GM12865 (cell line): ENCODE data around the gene CD200R1.

ENCODE experiments used
- DNase-seq: peaks from one replicate; pipeline ENCODE4 v3.0.0; 2010; ENCODE audit warnings: low read depth
- H3K4me3 ChIP-seq: 2 replicates; pipeline ENCODE4 v1.5.1; 2011; ENCODE audit warnings: mild to moderate bottlenecking, low read depth, low read length, control low read depth
- TF ChIP-seq, protein P1 (sequence below): IDR thresholded peaks from 2 replicates; pipeline ENCODE4 v1.5.1; 2011; ENCODE audit warnings: low read length, control low read depth, low read depth, inconsistent platforms; ENCODE audit not compliant: insufficient read depth; ENCODE audit errors: missing control alignments

The CD200R1 gene

GRCh38 chr3:112900113-112900512 is 74.8 kb downstream of the CD200R1 start:
- H3K4me3 ChIP-seq, result no peak overlapping the region
- no peak for DNase-seq
- TF ChIP-seq, protein P1, sequence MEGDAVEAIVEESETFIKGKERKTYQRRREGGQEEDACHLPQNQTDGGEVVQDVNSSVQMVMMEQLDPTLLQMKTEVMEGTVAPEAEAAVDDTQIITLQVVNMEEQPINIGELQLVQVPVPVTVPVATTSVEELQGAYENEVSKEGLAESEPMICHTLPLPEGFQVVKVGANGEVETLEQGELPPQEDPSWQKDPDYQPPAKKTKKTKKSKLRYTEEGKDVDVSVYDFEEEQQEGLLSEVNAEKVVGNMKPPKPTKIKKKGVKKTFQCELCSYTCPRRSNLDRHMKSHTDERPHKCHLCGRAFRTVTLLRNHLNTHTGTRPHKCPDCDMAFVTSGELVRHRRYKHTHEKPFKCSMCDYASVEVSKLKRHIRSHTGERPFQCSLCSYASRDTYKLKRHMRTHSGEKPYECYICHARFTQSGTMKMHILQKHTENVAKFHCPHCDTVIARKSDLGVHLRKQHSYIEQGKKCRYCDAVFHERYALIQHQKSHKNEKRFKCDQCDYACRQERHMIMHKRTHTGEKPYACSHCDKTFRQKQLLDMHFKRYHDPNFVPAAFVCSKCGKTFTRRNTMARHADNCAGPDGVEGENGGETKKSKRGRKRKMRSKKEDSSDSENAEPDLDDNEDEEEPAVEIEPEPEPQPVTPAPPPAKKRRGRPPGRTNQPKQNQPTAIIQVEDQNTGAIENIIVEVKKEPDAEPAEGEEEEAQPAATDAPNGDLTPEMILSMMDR, result no peak

DNA sequence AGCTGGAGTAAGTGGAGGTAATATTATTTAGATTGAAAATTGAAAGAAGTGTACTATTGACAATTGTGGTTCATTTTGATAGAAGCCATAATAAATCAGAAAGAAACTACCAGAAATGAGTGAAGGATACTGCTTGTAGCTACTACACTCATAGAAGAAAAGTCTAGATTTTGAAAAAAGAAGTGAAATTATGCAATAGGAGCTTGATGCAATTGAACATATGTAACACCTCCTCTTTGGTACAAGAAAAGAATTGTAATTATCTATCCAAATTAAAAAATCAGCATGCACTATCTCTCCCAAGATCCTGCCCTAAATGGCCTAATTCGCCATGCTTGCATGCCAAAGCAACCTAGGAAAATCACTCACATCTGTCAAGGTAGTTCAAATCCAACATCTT is 77.1 kb downstream of the CD200R1 start:
- DNase-seq, result no peak
- TF ChIP-seq, protein P1, result no peak
- H3K4me3 ChIP-seq, result no peak overlapping the region

GRCh38 chr3:112894258-112894657 is 80.6 kb downstream of the CD200R1 start:
- no peak overlapping the region for H3K4me3 ChIP-seq

DNA sequence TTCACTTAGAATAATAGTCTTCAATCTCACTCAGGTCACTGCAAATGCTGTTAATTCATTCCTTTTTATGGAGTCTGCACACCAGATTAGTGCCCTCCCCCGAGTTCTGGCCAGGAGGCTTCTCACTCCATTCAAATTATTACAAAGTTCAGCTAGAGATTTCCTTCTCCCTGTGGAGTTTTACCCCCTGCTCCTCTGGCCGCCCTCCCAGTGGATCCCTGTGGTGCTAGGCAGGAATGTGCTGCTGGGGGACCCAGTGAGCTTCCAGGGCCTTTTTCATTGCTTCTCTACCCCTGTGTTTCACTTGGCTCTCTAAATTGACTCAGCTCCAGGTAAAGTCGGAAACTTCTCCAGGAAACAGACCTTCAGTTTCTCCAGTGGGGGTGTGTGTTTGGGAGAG is 85.5 kb downstream of the CD200R1 start:
- no peak overlapping the region for H3K4me3 ChIP-seq
- DNase-seq, result no peak
- TF ChIP-seq, protein P1, result no peak

More at GRCh38 chr3:112894258-112894657, 80.6 kb downstream of the CD200R1 start:
- TF ChIP-seq, protein P1, result no peak
- DNase-seq, result no peak

GRCh38 chr3:112888381-112889085 is 86.4 kb downstream of the CD200R1 start:
- no peak for DNase-seq

DNA sequence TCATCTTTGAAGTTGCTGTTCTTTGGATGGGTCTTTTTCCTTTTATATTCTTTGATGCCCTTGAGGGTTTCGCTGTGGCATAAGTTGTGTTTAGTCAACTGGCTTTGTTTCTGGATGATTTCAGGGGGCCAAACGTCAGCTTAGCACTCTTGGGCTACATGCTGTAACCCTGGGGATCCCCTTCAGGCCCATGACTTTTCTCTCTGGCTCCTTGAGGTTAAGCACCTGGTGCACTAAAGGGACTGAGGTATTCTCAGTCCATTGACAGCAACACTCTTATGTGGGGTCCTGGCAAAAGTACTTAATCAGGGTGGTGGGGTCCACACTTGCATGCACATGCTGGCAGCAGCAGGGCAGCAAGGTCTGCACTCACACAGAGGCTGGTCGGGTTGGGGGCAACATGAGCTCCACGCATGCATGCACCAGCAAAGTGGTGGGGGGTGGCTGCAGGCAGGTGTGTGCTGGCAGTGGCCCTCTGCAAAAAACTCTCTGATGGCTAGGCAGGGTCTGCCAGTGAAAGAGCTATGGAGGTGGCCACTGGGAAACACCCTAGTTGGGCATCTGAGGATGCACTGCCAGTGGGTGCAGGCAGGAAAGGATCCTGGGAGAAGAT is 90.1 kb downstream of the CD200R1 start:
- DNase-seq, result peak; percentile 14
- TF ChIP-seq, protein P1, result no peak
- no peak overlapping the region for H3K4me3 ChIP-seq

More at GRCh38 chr3:112888381-112889085, 86.4 kb downstream of the CD200R1 start:
- no peak overlapping the region for H3K4me3 ChIP-seq
- TF ChIP-seq, protein P1, result no peak

DNA sequence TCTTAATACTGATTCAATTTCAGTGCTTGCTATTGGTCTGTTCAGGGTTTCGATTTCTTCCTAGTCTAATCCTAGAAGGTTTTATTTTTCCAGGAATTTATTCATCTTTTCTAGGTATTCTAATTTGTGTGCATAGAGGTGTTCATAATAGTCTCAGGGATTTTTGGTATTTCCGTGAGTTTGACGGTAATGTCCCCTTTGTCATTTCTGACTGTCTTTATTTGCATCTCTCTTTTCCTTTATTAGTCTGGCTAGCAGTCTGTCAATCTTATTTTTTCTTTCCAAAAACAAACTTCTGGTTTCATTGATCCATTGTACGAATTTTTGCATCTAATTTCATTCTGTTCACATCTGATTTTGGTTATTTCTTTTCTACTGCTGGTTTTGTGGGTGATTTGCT is 93.0 kb downstream of the CD200R1 start:
- TF ChIP-seq, protein P1, result no peak
- no peak overlapping the region for H3K4me3 ChIP-seq
- DNase-seq, result no peak
